NCI-H1092 treated with DMSO at 0.1 percent for 48 hours (cell line): ENCODE measurements around the gene FGGY.
"Not testable (repeated sequence)": the region's sequence is repeated elsewhere in the genome, so short reads cannot be mapped to it uniquely, and the experiment has no call there.

Experiments used
- DNase-seq: peaks from one replicate; lab custom pipeline; 2025; lab: John Stamatoyannopoulos, UW

The FGGY gene, protein sequence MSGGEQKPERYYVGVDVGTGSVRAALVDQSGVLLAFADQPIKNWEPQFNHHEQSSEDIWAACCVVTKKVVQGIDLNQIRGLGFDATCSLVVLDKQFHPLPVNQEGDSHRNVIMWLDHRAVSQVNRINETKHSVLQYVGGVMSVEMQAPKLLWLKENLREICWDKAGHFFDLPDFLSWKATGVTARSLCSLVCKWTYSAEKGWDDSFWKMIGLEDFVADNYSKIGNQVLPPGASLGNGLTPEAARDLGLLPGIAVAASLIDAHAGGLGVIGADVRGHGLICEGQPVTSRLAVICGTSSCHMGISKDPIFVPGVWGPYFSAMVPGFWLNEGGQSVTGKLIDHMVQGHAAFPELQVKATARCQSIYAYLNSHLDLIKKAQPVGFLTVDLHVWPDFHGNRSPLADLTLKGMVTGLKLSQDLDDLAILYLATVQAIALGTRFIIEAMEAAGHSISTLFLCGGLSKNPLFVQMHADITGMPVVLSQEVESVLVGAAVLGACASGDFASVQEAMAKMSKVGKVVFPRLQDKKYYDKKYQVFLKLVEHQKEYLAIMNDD

DNA sequence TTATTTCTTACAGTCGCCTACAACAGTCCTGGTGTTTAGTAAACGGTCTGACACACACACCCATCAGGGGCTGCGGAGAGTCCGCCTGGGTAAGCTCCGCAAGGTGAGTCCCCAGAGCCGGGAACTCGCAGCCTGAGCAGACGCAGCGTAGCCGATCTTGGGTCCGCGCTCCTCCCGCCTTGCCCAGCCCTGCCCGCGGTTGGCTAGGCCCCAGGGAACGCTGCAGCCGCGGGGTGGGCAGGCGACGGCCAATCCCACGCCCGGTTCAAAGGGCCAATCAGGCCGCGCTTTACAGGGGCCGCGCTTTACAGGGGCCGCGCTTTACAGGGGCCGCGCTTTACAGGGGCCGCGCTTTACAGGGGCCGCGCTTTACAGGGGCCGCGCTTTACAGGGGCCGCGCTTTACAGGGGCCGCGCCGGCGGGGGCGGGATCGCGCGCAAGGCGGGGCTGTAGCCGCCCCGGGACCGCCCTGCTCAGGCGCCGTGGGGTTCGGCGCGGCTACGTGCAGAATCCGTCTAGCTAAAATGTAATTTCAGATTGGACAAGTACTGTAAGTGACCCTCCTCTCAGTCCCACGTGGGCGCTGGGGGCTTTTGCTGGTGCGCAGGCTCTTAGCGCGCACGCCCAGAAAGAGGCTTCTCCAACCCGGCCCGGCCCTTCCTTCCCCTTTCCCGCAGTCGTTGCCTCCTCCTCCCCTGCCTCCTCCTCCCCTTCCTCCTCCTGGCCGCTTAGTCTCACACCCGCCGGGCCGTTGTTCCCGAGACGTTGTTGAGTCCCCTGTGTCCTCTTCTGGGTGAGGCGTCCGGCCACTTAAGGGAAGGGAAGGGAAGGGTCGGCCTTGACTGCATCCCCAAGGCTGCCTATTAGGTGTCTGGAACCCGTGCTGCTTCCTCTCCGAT lies at the start of gene FGGY:
Gene FGGY, plus strand, starts transcription at position 737 of the 899 bp plus-strand sequence. CDS start 24,456 bp downstream, outside the sequence.
- peak; percentile 94 for DNase-seq

DNA sequence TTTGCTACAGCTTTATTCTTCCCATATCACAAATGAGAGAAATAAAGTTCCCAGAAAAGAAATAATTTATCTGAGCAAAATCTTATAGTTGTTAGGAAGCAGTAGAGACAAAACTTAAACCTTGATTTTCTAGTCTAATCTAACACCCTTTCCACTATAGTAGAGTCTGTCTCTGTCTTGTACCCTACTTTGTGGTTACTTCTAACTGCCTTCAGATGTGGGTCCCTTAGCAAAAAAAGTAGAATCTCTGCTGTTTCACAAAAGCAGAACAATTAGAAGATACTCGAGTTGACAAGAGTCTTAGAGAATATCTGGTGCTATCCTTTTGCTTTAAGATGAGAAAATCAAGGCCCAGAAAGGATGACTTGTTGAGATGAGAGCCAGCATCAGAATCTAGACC lies 48.1 kb upstream of the FGGY start:
- no peak for DNase-seq

DNA sequence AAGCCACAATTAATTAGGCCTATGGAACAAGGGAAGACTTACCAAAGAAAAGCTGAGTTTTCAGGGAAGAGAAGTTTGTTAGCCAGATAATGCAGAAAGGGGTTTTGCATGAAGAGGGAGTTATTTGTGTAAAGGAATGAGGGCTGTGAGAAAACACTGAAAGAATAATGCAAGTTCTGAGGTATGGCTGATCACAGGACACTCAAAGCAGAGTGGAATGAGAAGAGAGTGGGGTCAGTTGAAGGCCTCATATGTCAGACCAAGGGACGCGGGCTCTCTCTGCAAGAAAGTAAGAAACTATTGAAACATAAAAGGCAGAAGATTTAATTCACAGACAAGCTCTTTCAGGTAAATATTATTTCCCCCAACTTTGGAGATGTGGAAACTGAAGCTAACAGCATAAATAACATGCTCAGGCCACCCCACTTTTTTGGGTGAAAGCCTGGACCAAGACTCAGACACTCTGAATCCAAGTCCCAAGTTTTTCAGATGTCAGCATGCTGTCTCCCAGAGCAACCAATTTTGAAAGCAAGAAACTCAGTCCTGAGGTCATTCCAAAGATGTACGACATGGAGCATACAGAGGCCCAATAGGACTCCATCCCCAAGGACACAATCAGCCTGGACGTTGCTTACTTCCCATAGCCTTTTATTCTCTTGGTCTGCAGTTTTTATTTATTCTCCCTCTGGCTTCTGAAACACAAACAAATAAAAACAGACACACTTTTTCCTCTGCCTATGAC lies 47.3 kb upstream of the FGGY start:
- DNase-seq, result no peak

DNA sequence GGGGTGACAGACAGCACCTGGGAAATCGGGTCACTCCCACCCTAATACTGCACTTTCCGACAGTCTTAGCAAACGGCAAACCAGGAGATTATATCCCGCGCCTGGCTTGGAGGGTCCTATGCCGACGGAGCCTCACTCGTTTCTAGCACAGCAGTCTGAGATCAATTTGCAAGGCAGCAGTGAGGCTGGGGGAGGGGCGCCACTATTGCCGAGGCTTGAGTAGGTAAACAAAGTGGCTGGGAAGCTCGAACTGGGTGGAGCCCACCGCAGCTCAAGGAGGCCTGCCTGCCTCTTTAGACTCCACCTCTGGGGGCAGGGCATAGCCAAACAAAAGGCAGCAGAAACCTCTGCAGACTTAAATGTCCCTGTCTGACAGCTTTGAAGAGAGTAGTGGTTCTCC lies 45.8 kb upstream of the FGGY start:
- not testable (repeated sequence) for DNase-seq

DNA sequence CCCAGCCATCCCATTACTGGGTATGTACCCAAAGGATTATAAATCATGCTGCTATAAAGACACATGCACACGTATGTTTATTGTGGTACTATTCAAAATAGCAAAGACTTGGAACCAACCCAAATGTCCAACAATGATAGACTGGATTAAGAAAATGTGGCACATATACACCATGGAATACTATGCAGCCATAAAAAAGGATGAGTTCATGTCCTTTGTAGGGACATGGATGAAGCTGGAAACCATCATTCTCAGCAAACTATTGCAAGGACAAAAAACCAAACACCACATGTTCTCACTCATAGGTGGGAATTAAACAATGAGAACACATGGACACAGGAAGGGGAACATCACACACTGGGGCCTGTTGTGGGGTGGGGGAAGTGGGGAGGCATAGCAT lies 40.5 kb upstream of the FGGY start:
- not testable (repeated sequence) for DNase-seq

DNA sequence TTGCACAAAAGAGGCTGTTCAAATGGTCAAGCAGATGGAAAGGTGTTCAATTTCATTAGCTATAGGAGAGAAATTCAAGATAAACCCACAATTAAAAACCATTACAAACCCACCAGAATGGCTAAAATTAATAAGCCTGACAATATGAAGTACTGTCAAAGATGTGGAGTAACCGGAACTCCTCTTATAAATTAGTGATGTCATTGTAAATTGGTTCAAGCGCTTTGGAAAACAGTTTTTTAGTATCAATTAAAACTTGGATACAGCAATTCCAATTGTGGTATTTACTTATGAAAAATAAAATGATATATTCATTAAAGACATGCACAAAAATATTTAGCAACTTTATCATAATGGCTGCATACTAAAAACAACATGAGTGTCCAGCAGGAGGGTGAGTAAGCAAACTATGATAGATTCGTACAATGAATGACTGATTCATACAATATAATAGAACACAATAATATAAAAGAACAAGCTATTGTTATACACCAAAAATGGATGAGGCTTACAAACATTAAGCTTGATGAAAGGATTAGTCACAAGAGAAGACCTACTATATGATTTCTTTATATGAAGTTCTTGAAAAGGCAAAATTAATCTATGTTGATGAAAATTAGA lies 38.4 kb upstream of the FGGY start:
- DNase-seq, result no peak

DNA sequence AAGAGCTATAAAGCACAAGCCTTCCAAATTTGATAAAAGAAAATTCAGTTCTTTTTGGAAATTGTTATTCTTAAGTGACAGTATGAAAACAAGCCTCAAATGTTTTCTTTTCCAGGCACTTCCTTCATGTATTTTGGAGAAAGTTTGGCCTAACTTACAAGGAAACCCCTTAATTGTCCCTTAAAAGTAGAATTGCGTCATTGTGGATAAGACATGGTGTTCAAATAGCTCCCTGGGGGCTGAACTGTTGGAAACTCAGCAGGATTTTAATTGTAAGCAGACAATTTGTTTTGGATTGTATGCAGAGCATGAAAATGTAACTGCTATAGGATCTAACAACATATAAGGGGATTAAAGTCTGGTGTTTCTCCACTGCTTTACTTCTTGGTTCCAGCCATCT lies 35.4 kb upstream of the FGGY start:
- DNase-seq, result no peak

DNA sequence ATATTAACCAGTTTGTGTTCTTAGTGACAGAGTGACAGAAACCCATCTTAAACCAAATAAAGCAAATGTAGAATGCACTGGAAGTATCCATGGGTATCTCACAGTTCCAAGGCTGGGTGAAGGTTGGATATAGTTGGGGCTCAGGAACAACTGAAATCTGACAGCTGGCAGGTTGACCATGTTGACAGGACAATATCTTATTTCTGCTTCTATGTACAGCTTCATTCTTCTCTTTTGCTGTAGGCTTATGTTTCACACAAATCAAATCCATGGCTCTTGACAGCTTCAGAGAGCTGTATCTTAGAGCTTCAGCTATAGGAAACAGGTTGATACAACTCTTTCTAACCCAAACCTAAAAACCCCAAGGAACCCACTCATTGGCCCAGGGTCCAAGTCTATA lies 34.3 kb upstream of the FGGY start:
- no peak for DNase-seq

DNA sequence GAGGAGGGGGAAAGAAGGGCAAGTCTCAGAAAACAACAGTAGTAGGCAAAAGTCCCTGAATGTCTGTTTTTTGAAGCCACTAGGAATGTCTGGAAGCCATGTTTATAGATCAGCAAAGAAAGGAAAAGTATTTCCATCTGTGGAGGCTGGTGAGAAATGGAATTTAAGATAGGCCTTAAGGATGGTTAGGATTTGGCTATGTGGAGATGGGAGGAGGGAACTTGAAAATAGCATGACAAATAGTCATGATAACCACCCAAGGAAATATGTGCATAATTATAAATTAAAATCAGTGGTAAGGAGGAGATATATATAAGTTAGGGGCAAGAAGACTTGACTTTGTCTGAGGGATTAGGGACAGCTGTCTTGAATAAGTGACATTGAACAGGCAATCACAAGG lies 33.8 kb upstream of the FGGY start:
- DNase-seq, result no peak

DNA sequence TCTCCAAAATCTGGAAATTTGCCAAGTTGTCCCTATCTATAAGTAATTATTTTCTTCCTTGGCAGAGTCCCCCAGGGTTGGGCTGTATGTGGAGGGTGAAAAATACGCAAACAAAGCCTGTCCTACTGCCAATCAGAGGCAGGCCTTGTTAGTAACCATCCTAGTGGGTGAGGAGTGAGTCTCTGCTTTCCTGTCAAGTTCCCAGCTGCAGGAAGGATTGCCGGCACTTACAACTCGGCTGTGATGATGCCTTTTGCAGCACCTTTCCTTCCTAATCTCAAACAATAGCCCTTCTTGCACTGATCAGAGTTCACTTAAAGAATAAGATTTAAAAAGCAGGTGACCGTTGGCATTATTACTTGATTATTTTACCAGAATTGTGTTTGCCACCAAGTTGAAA lies 31.3 kb upstream of the FGGY start:
- DNase-seq, result no peak

DNA sequence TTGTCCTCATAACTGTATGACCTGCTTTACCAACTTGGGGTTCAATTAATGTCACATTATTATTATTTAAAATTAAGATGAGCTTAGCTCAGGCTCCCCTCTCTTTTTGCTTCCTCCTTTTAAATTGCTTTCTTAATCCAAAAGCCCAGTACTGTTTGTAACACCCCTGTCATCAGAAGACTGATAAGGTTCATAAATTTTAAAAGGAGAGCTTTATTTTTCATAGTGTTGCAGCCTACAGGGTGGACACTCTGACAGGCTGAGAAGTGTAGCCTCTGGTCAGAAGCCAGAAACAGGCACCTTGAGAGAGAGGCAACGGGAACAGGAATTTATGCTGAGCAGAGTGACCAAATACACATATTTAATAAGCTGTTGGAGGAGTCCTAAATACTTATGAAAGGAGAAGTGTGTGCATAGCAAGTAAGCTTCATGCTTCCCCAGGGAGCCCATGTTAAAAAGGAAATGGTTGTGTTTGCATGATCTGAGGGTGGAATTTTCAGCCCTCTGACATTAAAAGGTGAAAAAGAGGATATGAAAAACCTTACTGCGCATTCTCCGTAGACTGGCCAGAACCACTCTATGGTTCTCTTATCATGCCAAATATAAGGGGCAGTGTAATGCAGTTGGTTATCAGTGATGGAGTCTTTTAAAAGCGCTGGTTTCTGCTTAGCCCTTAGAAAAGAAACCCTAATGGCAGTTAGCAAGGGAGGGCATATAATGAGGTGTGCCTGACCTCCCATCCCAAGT lies 30.5 kb upstream of the FGGY start:
- DNase-seq, result no peak

DNA sequence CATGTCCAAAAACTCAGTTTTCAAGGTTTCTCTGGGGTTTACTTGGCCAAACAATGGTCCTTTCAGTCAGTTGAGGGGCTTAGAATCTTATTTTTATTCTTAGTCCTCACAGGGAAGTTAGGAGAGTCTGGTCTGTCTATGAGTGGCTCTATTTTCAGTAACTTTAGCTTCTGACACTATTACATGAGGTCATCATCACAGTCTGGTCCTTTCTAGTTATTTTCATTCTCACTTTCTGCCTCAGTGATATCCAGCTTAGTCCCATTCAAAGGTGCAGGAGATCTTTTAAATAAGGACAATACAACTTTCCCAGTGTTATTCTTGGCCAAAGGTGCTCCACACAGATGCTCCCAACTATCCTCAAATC lies 30.0 kb upstream of the FGGY start:
- DNase-seq, result no peak

DNA sequence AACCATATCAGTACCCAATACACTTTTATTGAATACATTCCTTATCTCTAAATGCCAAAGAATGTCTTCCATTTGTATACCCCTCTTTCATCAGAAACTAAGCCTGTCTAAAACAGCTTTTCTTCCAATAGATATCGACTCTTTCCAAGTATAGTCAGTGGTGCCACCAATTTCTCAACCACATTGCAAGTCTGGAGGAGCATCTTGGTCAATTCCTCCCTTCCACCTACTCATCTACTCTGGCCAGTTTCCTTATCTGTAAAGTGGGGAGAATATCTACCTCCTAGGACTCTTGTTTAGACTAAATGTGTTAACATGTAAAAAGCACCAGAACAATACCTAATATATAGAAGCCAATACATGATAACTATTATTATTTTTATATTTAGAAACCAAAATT lies 28.5 kb upstream of the FGGY start:
- DNase-seq, result no peak

DNA sequence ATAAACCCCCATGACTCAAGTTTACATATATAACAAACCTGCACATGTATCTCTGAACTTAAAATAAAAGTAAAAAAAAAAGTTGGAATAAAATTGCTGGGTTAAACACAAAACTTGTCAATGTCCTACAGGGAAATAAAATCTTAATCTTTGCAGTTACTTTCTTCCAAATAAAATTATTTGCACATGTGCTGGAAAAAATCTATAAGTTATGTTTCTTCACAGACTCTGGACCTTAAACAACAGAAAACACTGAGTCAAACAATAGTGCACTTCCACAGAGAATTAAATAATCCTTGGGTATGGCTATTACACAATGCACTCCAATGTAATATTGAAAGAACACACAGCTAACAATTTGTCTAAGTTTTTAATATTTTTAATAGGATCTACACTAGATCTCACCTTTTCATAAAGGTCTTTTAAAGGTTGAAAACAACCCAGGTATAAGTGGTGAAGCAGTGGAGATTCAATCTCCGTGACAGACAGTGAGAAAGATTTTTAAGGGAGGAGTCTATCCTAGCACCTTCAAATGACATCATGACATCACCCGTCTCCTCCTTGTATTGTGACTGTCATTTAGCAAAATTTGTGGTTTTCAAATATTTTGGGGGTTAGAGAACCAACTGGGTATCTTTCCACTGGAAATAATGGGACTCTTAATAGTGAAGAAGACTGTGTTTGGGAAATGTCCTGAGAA lies 25.2 kb upstream of the FGGY start:
- DNase-seq, result no peak

DNA sequence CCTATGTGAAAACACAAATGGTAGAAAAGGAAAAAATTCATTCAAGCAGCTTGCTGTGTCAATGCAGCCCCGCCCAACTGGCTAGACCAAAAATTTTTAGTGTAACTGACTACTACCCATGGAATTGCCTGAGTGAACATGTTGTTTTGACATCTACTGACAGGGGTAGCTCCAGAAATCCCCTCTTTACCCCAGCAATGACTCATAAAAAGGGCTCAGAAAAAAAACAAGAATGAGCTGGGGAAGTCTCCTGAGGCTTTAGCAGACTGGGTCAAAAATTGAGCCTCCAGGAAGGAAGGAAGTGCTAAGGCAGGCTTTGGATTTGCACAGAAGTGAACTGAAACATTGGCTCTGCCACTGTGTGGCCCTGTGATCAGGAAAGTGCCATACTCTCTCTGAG lies 24.4 kb upstream of the FGGY start:
- no peak for DNase-seq

DNA sequence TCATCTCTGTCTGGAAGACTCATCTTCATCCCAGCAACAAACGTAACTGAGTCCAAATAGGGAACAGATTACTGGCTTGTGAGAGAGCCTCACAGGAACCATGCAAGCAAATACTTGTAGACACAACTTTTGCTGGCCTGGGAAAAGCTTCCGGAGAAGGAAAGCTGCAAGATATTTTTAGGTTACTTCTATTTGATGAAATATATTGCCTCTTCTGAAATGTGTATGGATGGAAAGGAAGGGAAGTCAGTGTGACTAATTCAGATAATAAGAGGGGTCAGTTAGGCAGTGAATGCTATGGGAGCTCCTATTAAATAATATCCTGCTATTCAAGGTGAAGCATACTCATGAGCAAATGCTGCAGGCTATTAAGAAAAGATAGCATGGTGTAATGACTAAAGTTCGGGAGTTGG lies 20.4 kb upstream of the FGGY start:
- DNase-seq, result no peak

DNA sequence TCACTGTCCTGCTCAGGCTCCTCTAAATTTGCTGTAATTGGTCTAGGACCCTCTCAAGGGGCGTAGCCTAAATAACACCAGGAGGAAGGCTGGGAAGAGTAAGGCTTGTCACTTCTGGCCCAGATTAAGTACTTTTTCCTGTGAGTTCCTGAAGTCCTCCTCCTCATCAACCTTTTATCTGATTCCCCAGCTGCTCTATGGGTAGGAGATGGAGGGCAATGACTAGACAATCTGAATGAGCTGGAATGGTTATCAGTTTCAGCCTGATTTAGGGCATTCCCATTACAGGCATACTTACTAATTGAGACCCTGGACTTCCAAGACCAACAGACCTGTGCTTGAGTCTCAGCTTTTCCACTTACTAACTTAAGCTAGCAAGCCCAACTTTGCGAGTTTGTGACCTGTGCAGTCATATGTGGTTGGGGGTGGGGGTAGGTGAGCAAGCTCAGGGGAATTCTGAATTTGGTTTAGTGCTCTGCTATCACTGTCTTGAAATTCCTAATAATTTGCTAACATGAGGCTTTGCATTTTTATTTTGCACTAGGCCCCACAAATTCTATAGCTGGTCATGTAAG lies 18.0 kb upstream of the FGGY start:
- no peak for DNase-seq

DNA sequence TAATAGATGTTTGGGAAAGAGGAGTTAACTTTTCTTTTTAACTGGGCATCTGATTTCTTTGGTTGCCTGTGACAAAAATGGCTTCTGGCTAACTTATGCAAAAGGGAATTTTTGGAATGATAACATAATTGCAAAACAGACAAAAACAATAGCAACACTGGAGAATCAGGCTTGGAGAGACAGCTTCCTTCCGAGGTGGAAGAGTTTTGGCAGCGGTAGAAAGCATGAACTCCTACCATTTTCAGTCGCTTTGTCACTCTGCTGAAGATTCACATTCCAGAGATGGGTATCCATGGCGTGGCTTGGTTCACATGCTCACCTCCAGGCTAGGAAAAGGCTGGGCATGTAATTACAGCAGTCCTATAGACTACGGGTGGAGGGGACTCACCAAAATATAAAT lies 17.2 kb upstream of the FGGY start:
- no peak for DNase-seq

DNA sequence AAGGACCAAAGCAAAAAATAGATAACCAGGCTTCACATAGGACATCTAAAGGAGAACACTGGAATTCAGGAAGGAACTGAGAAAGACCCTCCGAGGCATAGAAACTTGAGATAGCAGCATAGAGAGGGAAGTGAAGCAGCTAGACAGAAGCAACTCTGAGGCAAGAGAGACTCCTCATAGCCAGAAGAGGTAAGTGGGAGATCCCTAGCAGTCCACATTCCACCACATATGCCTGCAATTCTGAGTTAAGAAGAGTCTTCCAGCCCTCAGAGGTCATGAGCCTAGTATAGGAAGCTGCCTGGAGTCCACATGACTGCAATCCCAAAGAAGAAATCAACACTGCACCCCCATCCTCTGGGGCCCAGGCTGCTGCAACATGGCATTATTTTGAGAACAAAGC lies 13.9 kb upstream of the FGGY start:
- no peak for DNase-seq

DNA sequence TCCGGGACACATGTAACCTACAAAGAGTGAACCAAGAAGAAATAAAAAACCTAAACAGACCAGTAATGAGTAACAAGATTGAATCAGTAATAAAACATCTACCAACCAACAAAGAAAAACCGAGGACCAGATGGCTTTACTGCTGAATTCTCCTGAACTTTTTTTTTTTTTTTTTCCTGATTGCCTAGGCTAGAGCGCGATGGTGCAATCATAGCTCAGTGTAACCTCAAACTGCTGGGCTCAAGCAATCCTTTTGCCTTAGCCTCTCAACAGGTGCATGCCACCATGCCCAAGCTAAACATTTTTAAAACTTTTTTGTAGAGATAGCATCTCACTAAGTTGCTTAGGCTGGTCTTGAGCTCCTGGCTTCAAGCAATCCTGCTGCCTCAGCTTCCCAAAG lies 11.2 kb upstream of the FGGY start:
- DNase-seq, result no peak
